HUES64 (cell line): ENCODE results near the gene CCZ1.
"Not testable (repeated sequence)": the region's sequence is repeated elsewhere in the genome, so short reads cannot be mapped to it uniquely, and the experiment has no call there.

Experiments
- H3K27ac ChIP-seq: 2 replicates; pipeline ENCODE4 v1.7.0; 2013; ENCODE audit warnings: low read depth, low read length, inconsistent platforms
- H3K27me3 ChIP-seq: 2 replicates; pipeline ENCODE4 v1.6.1; 2013; ENCODE audit warnings: mild to moderate bottlenecking, low read length; ENCODE audit not compliant: insufficient read depth
- H3K36me3 ChIP-seq: 2 replicates; pipeline ENCODE4 v1.6.1; 2013; ENCODE audit warnings: mild to moderate bottlenecking, low read length; ENCODE audit not compliant: insufficient read depth
- H3K4me1 ChIP-seq: 2 replicates; pipeline ENCODE4 v1.6.1; 2013; ENCODE audit warnings: mild to moderate bottlenecking, low read length, moderate library complexity; ENCODE audit not compliant: insufficient read depth
- H3K4me3 ChIP-seq: 2 replicates; pipeline ENCODE4 v1.5.1; 2013; ENCODE audit warnings: mild to moderate bottlenecking, low read length, moderate library complexity
- H3K9ac ChIP-seq: 2 replicates; pipeline ENCODE4 v1.6.1; 2013; ENCODE audit warnings: mild to moderate bottlenecking, low read depth, low read length
- H3K9me3 ChIP-seq: 2 replicates; pipeline ENCODE4 v1.6.1; 2013; ENCODE audit warnings: low read depth, low read length; ENCODE audit not compliant: insufficient read depth
- WGBS: fragments of 150-250, 120-280 bp; methylation state at CpG from one replicate; pipeline ENCODE4 v1.1.7; 2013; ENCODE audit warnings: missing lambda C conversion rate; 5-methylcytosine and 5-hydroxymethylcytosine counted together

The CCZ1 gene

GRCh38 chr7:5870311-5870710 lies 28.2 kb upstream of the CCZ1 start:
- Histone ChIP-seq H3K9me3 (no peaks in the 10 kb centered on the region), H3K27me3 (no peaks in the 10 kb centered on the region), H3K4me3 (no peak overlapping the region), H3K4me1 (no peaks in the 10 kb centered on the region), H3K27ac (no peak overlapping the region), H3K9ac (no peak overlapping the region), H3K36me3 (no peaks in the 10 kb centered on the region)
- 86% methylated on average over 2 of the region's 2 CpGs for WGBS

- Histone ChIP-seq H3K27ac (no peak overlapping the region), H3K4me1 (no peaks in the 10 kb centered on the region), H3K27me3 (no peaks in the 10 kb centered on the region), H3K4me3 (no peak overlapping the region), H3K9ac (no peak overlapping the region), H3K36me3 (no peaks in the 10 kb centered on the region), H3K9me3 (no peaks in the 10 kb centered on the region)
- WGBS: 90% methylated on average over 5 of the region's 7 CpGs
Measured at GRCh38 chr7:5872326-5872725, 26.2 kb upstream of the CCZ1 start.

GRCh38 chr7:5879591-5879990 lies 18.9 kb upstream of the CCZ1 start:
- not testable (repeated sequence) for H3K4me1 ChIP-seq, H3K36me3 ChIP-seq, H3K9me3 ChIP-seq, H3K9ac ChIP-seq, H3K4me3 ChIP-seq, H3K27ac ChIP-seq, H3K27me3 ChIP-seq
- WGBS: 92% methylated on average over 2 of the region's 3 CpGs

- H3K4me1 ChIP-seq, H3K9me3 ChIP-seq, H3K9ac ChIP-seq, H3K36me3 ChIP-seq, H3K27me3 ChIP-seq, H3K27ac ChIP-seq, H3K4me3 ChIP-seq: not testable (repeated sequence)
- 85% methylated on average over 6 of the region's 6 CpGs for WGBS
Measured at GRCh38 chr7:5880106-5880505, 18.4 kb upstream of the CCZ1 start.

- not testable (repeated sequence) for H3K27me3 ChIP-seq, H3K27ac ChIP-seq, H3K9me3 ChIP-seq, H3K4me3 ChIP-seq, H3K4me1 ChIP-seq, H3K9ac ChIP-seq, H3K36me3 ChIP-seq
- 92% methylated on average over 3 of the region's 5 CpGs for WGBS
Measured at GRCh38 chr7:5884431-5884830, 14.1 kb upstream of the CCZ1 start.

GRCh38 chr7:5888021-5888420 lies 10.5 kb upstream of the CCZ1 start:
- H3K36me3 ChIP-seq, H3K9ac ChIP-seq, H3K9me3 ChIP-seq, H3K27me3 ChIP-seq, H3K27ac ChIP-seq, H3K4me1 ChIP-seq, H3K4me3 ChIP-seq: not testable (repeated sequence)
- WGBS: 91% methylated on average over 5 of the region's 5 CpGs

- H3K9me3 ChIP-seq, H3K36me3 ChIP-seq, H3K27ac ChIP-seq, H3K4me1 ChIP-seq, H3K27me3 ChIP-seq, H3K4me3 ChIP-seq, H3K9ac ChIP-seq: not testable (repeated sequence)
- 100% methylated on average over 1 of the region's 2 CpGs for WGBS
Measured at GRCh38 chr7:5890244-5890643, 8.3 kb upstream of the CCZ1 start.

- no peak overlapping the region for H3K9ac ChIP-seq
- 92% methylated on average over 9 of the region's 9 CpGs for WGBS
- no peak overlapping the region for H3K27ac ChIP-seq
- H3K9me3 ChIP-seq: no peaks in the 10 kb centered on the region
- H3K27me3 ChIP-seq: no peaks in the 10 kb centered on the region
- H3K36me3 ChIP-seq: no peaks in the 10 kb centered on the region
- H3K4me1 ChIP-seq: no peaks in the 10 kb centered on the region
- H3K4me3 ChIP-seq: no peak overlapping the region
Measured at GRCh38 chr7:5892498-5892897, 6.0 kb upstream of the CCZ1 start.

GRCh38 chr7:5897369-5897919 lies 1.1 kb upstream of the CCZ1 start:
- 69% methylated on average over 3 of the region's 13 CpGs for WGBS
- not testable (repeated sequence) for H3K9me3 ChIP-seq, H3K4me1 ChIP-seq, H3K36me3 ChIP-seq, H3K9ac ChIP-seq, H3K4me3 ChIP-seq, H3K27ac ChIP-seq, H3K27me3 ChIP-seq

GRCh38 chr7:5903002-5903401 lies 4.5 kb downstream of the CCZ1 start:
- H3K9ac ChIP-seq, H3K9me3 ChIP-seq, H3K4me1 ChIP-seq, H3K4me3 ChIP-seq, H3K27ac ChIP-seq, H3K27me3 ChIP-seq: not testable (repeated sequence)
- H3K36me3 ChIP-seq: peaks cover 17% of the 10 kb centered on the region
- WGBS: 87% methylated on average over 4 of the region's 6 CpGs

- not testable (repeated sequence) for H3K4me1 ChIP-seq, H3K9me3 ChIP-seq, H3K27ac ChIP-seq, H3K27me3 ChIP-seq, H3K4me3 ChIP-seq, H3K9ac ChIP-seq
- peaks cover 21% of the 10 kb centered on the region for H3K36me3 ChIP-seq
- WGBS: 95% methylated on average over 4 of the region's 5 CpGs
Measured at GRCh38 chr7:5904726-5905125, 6.2 kb downstream of the CCZ1 start.

- not testable (repeated sequence) for H3K27ac ChIP-seq, H3K4me1 ChIP-seq, H3K27me3 ChIP-seq, H3K9me3 ChIP-seq, H3K9ac ChIP-seq, H3K4me3 ChIP-seq
- H3K36me3 ChIP-seq: peaks cover 24% of the 10 kb centered on the region
- WGBS: 100% methylated on average over 3 of the region's 6 CpGs
Measured at GRCh38 chr7:5908835-5909234, 10.3 kb downstream of the CCZ1 start.
